ENCODE measurements around the gene DAPK1. TPM values are rescaled to one million over a fixed set of nuclear protein-coding genes. Genes with fewer than 3 reads are reported as not detected.

The DAPK1 gene
- total RNA-seq, result 10 to 100 TPM; 28.9 to 37.8 TPM

- H3K9me3 Mint-ChIP-seq, result no peaks in the 10 kb centered on the region
- H3K27ac Mint-ChIP-seq, result no peak within 1 kb of the TSS
- H3K27me3 Mint-ChIP-seq (ENCODE audit: low read depth), result peaks cover 73% of the 10 kb centered on the region
- ATAC-seq (replicated peaks in 1 of 2), result peak; percentile 76 to 80
- peaks cover 0 to 9% of the 10 kb centered on the region in 2 donors for H3K36me3 Mint-ChIP-seq (ENCODE audit: insufficient read depth in 2 of 2)
- peaks cover 39% of the 10 kb centered on the region for H3K4me1 Mint-ChIP-seq (ENCODE audit: low read depth)
- peak; percentile 57 to 66 for DNase-seq
- H3K4me3 Mint-ChIP-seq, result peak within 1 kb of the TSS; percentile 86 to 87
These were observed at the start of gene DAPK1 for GRCh38 chr9:87497604-87498045. TSS of gene DAPK1 (plus strand) at chr9:87497867. CDS start at chr9:87499078, 1,211 bp downstream.

GRCh38 chr9:87451149-87451548, 46.5 kb upstream of the DAPK1 start:
- H3K9me3 Mint-ChIP-seq, result peaks cover 3 to 8% of the 10 kb centered on the region in 2 donors
- no peaks in the 10 kb centered on the region for H3K4me1 Mint-ChIP-seq (ENCODE audit: low read depth)
- no peak overlapping the region for H3K4me3 Mint-ChIP-seq
- H3K36me3 Mint-ChIP-seq (ENCODE audit: insufficient read depth in 2 of 2), result peaks cover 6 to 7% of the 10 kb centered on the region in 2 donors
- H3K27ac Mint-ChIP-seq, result no peak overlapping the region
- H3K27me3 Mint-ChIP-seq (ENCODE audit: low read depth), result peaks cover 22% of the 10 kb centered on the region
- DNase-seq (no peak), ATAC-seq (replicated peaks in 1 of 2) (no peak)

GRCh38 chr9:87455407-87455806, 42.3 kb upstream of the DAPK1 start:
- H3K4me3 Mint-ChIP-seq, result no peak overlapping the region

GRCh38 chr9:87461256-87461655, 36.4 kb upstream of the DAPK1 start:
- Mint-ChIP-seq H3K9me3 (peaks cover 5 to 8% of the 10 kb centered on the region in 2 donors), H3K36me3 (ENCODE audit: insufficient read depth in 2 of 2) (peaks cover under 1 to 2% of the 10 kb centered on the region in 2 donors), H3K27ac (no peak overlapping the region), H3K4me3 (no peak overlapping the region), H3K4me1 (ENCODE audit: low read depth) (peaks cover 31% of the 10 kb centered on the region), H3K27me3 (ENCODE audit: low read depth) (peaks cover 11% of the 10 kb centered on the region)
- DNase-seq (no peak), ATAC-seq (replicated peaks in 1 of 2) (no peak)

More at GRCh38 chr9:87455407-87455806, 42.3 kb upstream of the DAPK1 start:
- ATAC-seq (replicated peaks in 1 of 2), result no peak
- Mint-ChIP-seq H3K4me1 (ENCODE audit: low read depth) (no peaks in the 10 kb centered on the region), H3K9me3 (peaks cover 12 to 14% of the 10 kb centered on the region in 2 donors), H3K27me3 (ENCODE audit: low read depth) (peaks cover 24% of the 10 kb centered on the region), H3K27ac (no peak overlapping the region), H3K36me3 (ENCODE audit: insufficient read depth in 2 of 2) (peaks cover 8 to 11% of the 10 kb centered on the region in 2 donors)
- no peak for DNase-seq

- peak; percentile 86 to 89 for ATAC-seq (replicated peaks in 1 of 2)
- peak overlapping the region; percentile 64 to 65 for H3K4me3 Mint-ChIP-seq
- peak; percentile 45 to 61 for DNase-seq
These were observed 33.3 kb upstream of the DAPK1 start for GRCh38 chr9:87464110-87464991.

GRCh38 chr9:87464992-87465378, 32.7 kb upstream of the DAPK1 start:
- Mint-ChIP-seq H3K4me1 (ENCODE audit: low read depth) (peaks cover 35% of the 10 kb centered on the region), H3K27me3 (ENCODE audit: low read depth) (no peaks in the 10 kb centered on the region), H3K27ac (peak overlapping the region; percentile 83), H3K4me3 (peak overlapping the region; percentile 52 to 64), H3K9me3 (no peaks in the 10 kb centered on the region), H3K36me3 (ENCODE audit: insufficient read depth in 2 of 2) (no peaks in the 10 kb centered on the region)
- ATAC-seq (replicated peaks in 1 of 2), result peak in 1 of 2 donors; percentile 9
- no peak for DNase-seq

More at GRCh38 chr9:87464110-87464991, 33.3 kb upstream of the DAPK1 start:
- H3K9me3 Mint-ChIP-seq, result no peaks in the 10 kb centered on the region
- H3K27ac Mint-ChIP-seq, result peak overlapping the region; percentile 83
- peaks cover 35% of the 10 kb centered on the region for H3K4me1 Mint-ChIP-seq (ENCODE audit: low read depth)
- H3K36me3 Mint-ChIP-seq (ENCODE audit: insufficient read depth in 2 of 2), result no peaks in the 10 kb centered on the region
- no peaks in the 10 kb centered on the region for H3K27me3 Mint-ChIP-seq (ENCODE audit: low read depth)

GRCh38 chr9:87465816-87466215, 31.9 kb upstream of the DAPK1 start:
- Mint-ChIP-seq H3K4me1 (ENCODE audit: low read depth) (peaks cover 35% of the 10 kb centered on the region), H3K36me3 (ENCODE audit: insufficient read depth in 2 of 2) (no peaks in the 10 kb centered on the region), H3K9me3 (no peaks in the 10 kb centered on the region), H3K4me3 (no peak overlapping the region), H3K27me3 (ENCODE audit: low read depth) (no peaks in the 10 kb centered on the region), H3K27ac (no peak overlapping the region)
- ATAC-seq (replicated peaks in 1 of 2), result no peak
- no peak for DNase-seq

- no peaks in the 10 kb centered on the region for H3K27me3 Mint-ChIP-seq (ENCODE audit: low read depth)
- H3K4me1 Mint-ChIP-seq (ENCODE audit: low read depth), result peaks cover 35% of the 10 kb centered on the region
- no peak overlapping the region for H3K4me3 Mint-ChIP-seq
- H3K36me3 Mint-ChIP-seq (ENCODE audit: insufficient read depth in 2 of 2), result no peaks in the 10 kb centered on the region
- no peak for DNase-seq
- no peak overlapping the region for H3K27ac Mint-ChIP-seq
- ATAC-seq (replicated peaks in 1 of 2), result no peak
- no peaks in the 10 kb centered on the region for H3K9me3 Mint-ChIP-seq
These were observed 30.5 kb upstream of the DAPK1 start for GRCh38 chr9:87467187-87467586.

GRCh38 chr9:87469793-87470465, 27.7 kb upstream of the DAPK1 start:
- Mint-ChIP-seq H3K27ac (no peak overlapping the region), H3K27me3 (ENCODE audit: low read depth) (no peaks in the 10 kb centered on the region), H3K4me1 (ENCODE audit: low read depth) (peaks cover 14% of the 10 kb centered on the region), H3K4me3 (no peak overlapping the region), H3K9me3 (no peaks in the 10 kb centered on the region), H3K36me3 (ENCODE audit: insufficient read depth in 2 of 2) (no peaks in the 10 kb centered on the region)
- DNase-seq, result no peak
- no peak for ATAC-seq (replicated peaks in 1 of 2)

- no peak overlapping the region for H3K4me3 Mint-ChIP-seq
- DNase-seq, result no peak
- peaks cover 17% of the 10 kb centered on the region for H3K4me1 Mint-ChIP-seq (ENCODE audit: low read depth)
- H3K27me3 Mint-ChIP-seq (ENCODE audit: low read depth), result no peaks in the 10 kb centered on the region
- H3K27ac Mint-ChIP-seq, result no peak overlapping the region
- H3K36me3 Mint-ChIP-seq (ENCODE audit: insufficient read depth in 2 of 2), result no peaks in the 10 kb centered on the region
- H3K9me3 Mint-ChIP-seq, result no peaks in the 10 kb centered on the region
- ATAC-seq (replicated peaks in 1 of 2), result no peak
These were observed 25.9 kb upstream of the DAPK1 start for GRCh38 chr9:87471746-87472145.

GRCh38 chr9:87475463-87475862, 22.2 kb upstream of the DAPK1 start:
- H3K4me1 Mint-ChIP-seq (ENCODE audit: low read depth), result peaks cover 12% of the 10 kb centered on the region
- ATAC-seq (replicated peaks in 1 of 2) (peak; percentile 31 to 32), DNase-seq (no peak)

GRCh38 chr9:87478226-87478992, 19.3 kb upstream of the DAPK1 start:
- peaks cover 12% of the 10 kb centered on the region for H3K4me1 Mint-ChIP-seq (ENCODE audit: low read depth)
- DNase-seq, result no peak

More at GRCh38 chr9:87475463-87475862, 22.2 kb upstream of the DAPK1 start:
- Mint-ChIP-seq H3K27ac (no peak overlapping the region), H3K4me3 (no peak overlapping the region), H3K9me3 (no peaks in the 10 kb centered on the region), H3K36me3 (ENCODE audit: insufficient read depth in 2 of 2) (no peaks in the 10 kb centered on the region), H3K27me3 (ENCODE audit: low read depth) (peaks cover 12% of the 10 kb centered on the region)

More at GRCh38 chr9:87478226-87478992, 19.3 kb upstream of the DAPK1 start:
- ATAC-seq (replicated peaks in 1 of 2), result no peak
- Mint-ChIP-seq H3K27me3 (ENCODE audit: low read depth) (peaks cover 12% of the 10 kb centered on the region), H3K36me3 (ENCODE audit: insufficient read depth in 2 of 2) (no peaks in the 10 kb centered on the region), H3K27ac (no peak overlapping the region), H3K4me3 (no peak overlapping the region), H3K9me3 (no peaks in the 10 kb centered on the region)
